Activated CD4-positive, alpha-beta memory T cell treated with anti-CD3 and anti-CD28 coated beads, Interleukin-2, amount 10 ng/mL, durations not matched to agents 7 days and 5 days (primary cell): ENCODE data around the gene BRMS1. TPM values are rescaled to one million over a fixed set of nuclear protein-coding genes. Genes with fewer than 3 reads are reported as not detected.

Experiments
- CTCF ChIA-PET: fragments of 350-600 bp; sonication (Branson Sonifier 250); formaldehyde crosslinking; loops from one replicate; lab custom pipeline; 2021; ENCODE audit warnings: antibody characterized with exemption, inconsistent platforms; lab: Charles Lee
- POLR2A ChIA-PET: fragments of 350-600 bp; sonication (Branson Sonifier 250); formaldehyde crosslinking; loops from one replicate; lab custom pipeline; 2021; ENCODE audit warnings: antibody characterized with exemption; lab: Charles Lee
- DNase-seq: peaks from one replicate; pipeline ENCODE4 v3.0.0-alpha.2; 2020
- H3K27ac Mint-ChIP-seq: one replicate; pipeline ENCODE4 v1.8.0; 2021; ENCODE audit warnings: mild to moderate bottlenecking, mixed read lengths
- H3K27me3 Mint-ChIP-seq: one replicate; pipeline ENCODE4 v1.8.0; 2021; ENCODE audit warnings: mixed read lengths
- H3K36me3 Mint-ChIP-seq: one replicate; pipeline ENCODE4 v1.8.0; 2021; ENCODE audit warnings: low read depth, mixed read lengths
- H3K4me1 Mint-ChIP-seq: one replicate; pipeline ENCODE4 v1.8.0; 2021; ENCODE audit warnings: mixed read lengths
- H3K4me3 Mint-ChIP-seq: one replicate; pipeline ENCODE4 v1.8.0; 2021; ENCODE audit warnings: mild to moderate bottlenecking, mixed read lengths
- H3K9me3 Mint-ChIP-seq: one replicate; pipeline ENCODE4 v1.8.0; 2021; ENCODE audit warnings: mixed read lengths
- total RNA-seq, 2 experiments: library from RNA; stranded (reverse); gene quantifications; one replicate each; pipeline ENCODE4 v1.2.3, GENCODE V29; 2021

The BRMS1 gene
- total RNA-seq, 2 experiments from 2014 or later, result 39.7 to 40.4 TPM

DNA sequence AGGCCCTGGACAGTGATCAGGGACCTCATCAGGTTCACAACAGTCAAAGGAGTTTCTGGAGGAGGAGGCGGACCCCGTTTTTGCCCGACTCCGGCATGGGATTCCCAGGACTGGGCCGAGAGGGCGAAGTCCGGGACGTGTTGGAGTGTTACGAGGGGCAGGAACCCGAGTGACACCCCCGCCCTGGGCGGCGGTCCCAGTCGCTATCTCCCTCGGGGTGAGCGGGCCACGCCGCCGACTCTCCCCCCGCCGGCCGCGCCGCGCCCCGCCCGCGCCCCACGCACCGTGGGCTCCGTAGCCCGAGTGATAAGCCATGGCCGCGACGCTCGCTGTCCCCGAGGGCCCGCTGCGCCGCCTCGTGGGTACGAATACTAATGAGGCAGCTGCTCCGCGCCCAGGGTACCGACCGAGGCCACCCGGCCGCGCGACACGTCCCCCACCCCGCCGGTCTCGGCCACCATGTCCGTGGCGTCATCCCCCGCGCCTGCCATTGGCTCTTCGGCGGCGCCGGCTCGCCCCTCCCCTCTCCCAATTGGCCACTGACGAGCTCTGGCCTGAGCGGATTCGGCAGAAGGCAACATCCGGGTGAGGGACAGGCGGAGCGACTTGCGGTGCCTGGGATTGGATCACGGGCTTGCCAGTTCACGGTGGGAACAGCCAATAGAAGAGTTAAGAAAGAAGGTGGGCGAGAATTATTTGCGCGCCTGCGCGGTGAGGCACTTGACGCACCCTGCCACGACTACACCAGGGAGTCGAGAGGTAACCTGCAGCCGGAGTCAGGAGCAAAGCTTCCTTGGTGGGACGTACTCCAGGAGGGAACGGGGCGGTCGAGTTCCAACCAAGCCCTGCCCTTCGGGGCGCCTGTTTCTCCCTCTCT, 56.0 kb downstream of the BRMS1 start, which contains the start of gene YIF1A:
TSS of gene YIF1A (minus strand) at position 473 of the 877 bp plus-strand sequence. CDS start at position 315, 158 bp downstream.
- POLR2A ChIA-PET, result interaction anchor here (0.6 to 4.4 kb wide), 18 partner anchors 9 to 576 kb away, joined by 3 to 28 read pairs (median 4); partner anchors contain the start of genes BRMS1, CNIH2, RAB1B and RBM4
- CTCF ChIA-PET, result interaction anchor here (0.7 to 3.8 kb wide), 10 partner anchors 8 to 349 kb away, joined by 3 to 33 read pairs (median 4); partner anchors contain the start of genes MRPL11 and RBM4
- peak within 1 kb of the TSS; percentile 92 for H3K4me3 Mint-ChIP-seq
- H3K27ac Mint-ChIP-seq, result peak within 1 kb of the TSS; percentile 83
- H3K4me1 Mint-ChIP-seq, result peaks cover 42% of the 10 kb centered on the region
- H3K27me3 Mint-ChIP-seq, result peaks cover 27% of the 10 kb centered on the region
- H3K9me3 Mint-ChIP-seq, result no peaks in the 10 kb centered on the region
- DNase-seq, result peak; percentile 99
- H3K36me3 Mint-ChIP-seq, result no peaks in the 10 kb centered on the region

DNA sequence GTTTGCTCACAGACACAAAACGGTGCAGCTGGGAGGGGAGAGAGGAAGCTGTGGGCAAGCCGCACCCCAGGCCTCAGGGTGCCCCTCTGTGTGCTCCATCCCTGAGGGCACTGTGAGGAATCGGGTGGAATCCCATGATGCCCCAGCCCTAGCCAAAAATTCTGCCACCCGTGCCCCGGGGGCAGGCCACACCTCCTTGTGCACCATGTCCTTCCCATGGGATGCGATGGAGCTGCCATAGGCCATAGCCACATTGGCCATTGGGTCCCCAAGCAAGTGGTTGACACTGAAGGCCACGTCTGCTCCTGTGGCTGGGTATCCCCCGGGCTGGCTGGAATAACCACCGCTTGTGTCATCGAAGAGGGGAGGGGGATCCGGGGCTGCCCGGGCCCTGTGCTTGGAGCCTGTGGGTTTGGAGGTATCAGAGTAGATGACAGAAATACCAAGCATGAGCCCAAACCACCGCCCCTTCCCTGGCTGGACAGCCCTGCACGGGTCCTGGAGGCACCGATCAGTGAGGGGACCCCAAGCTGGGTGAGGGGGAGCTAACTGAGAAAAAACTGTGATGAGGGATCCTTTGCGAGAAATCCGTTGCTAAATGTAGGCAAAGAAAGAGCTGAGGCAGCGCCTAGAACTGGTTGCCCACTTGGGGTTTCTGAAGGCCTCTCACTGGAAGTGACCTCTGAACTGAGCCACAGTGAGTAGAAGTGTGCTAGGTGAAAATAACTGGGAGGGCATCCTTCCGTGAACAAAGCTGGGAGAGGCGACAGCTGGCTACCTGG, 56.8 kb downstream of the BRMS1 start:
- DNase-seq, result no peak
- Mint-ChIP-seq H3K4me1 (peaks cover 45% of the 10 kb centered on the region), H3K9me3 (no peaks in the 10 kb centered on the region), H3K27ac (peak overlapping the region; percentile 83), H3K36me3 (no peaks in the 10 kb centered on the region), H3K4me3 (peak overlapping the region; percentile 92), H3K27me3 (peaks cover 22% of the 10 kb centered on the region)
- CTCF ChIA-PET, result interaction anchor here (0.7 to 3.8 kb wide), 5 partner anchors 21 to 151 kb away, joined by 3 to 33 read pairs (median 6); partner anchors contain the start of gene MRPL11
- POLR2A ChIA-PET, result interaction anchor here (1.2 to 4.4 kb wide), 10 partner anchors 8 to 351 kb away, joined by 3 to 28 read pairs (median 7); partner anchors contain the start of genes BRMS1, CNIH2, RAB1B and RBM4

Other genes starting within 250 kb of the BRMS1 start
- gene KLC2, start 87.4 kb downstream of the BRMS1 start, total RNA-seq, result 10 to 100 TPM; 32.8 to 33.9 TPM
- 100 to 1,000 TPM; 146 to 150 TPM for gene RAB1B, start 76.5 kb downstream of the BRMS1 start, total RNA-seq
- 1 to 10 TPM; 1.9 to 2.1 TPM for gene CNIH2, start 66.9 kb downstream of the BRMS1 start, total RNA-seq
- 10 to 100 TPM; 49.5 to 52.5 TPM for gene YIF1A, start 56.0 kb downstream of the BRMS1 start, total RNA-seq
- not detected for gene TMEM151A, start 53.2 kb downstream of the BRMS1 start, total RNA-seq
- not detected for gene CD248, start 28.1 kb downstream of the BRMS1 start, total RNA-seq
- gene RIN1, start 8.7 kb downstream of the BRMS1 start, total RNA-seq, result under 1 TPM; 0.43 to 0.73 TPM
- gene B4GAT1, start 2.5 kb upstream of the BRMS1 start, total RNA-seq, result 1 to 10 TPM; 8.4 to 8.7 TPM
- 1 to 10 TPM; 8.4 to 9.0 TPM for gene SLC29A2, start 26.7 kb upstream of the BRMS1 start, total RNA-seq
- gene NPAS4, start 75.9 kb upstream of the BRMS1 start, total RNA-seq, result under 1 TPM in 1 of 2 experiments, not detected in 1; 0.20 TPM
- gene MRPL11, start 93.7 kb upstream of the BRMS1 start, total RNA-seq, result 10 to 100 TPM; 44.2 to 55.3 TPM
- gene PELI3, start 121.8 kb upstream of the BRMS1 start, total RNA-seq, result 1 to 10 TPM; 6.8 to 7.5 TPM
- 10 to 100 TPM; 59.3 to 60.6 TPM for gene DPP3, start 135.3 kb upstream of the BRMS1 start, total RNA-seq
- gene BBS1, start 165.5 kb upstream of the BRMS1 start, total RNA-seq, result 10 to 100 TPM; 16.8 to 16.9 TPM
- gene ZDHHC24, start 200.9 kb upstream of the BRMS1 start, total RNA-seq, result 10 to 100 TPM; 25.9 to 26.0 TPM
- under 1 TPM; 0.30 to 0.35 TPM for gene ACTN3, start 201.8 kb upstream of the BRMS1 start, total RNA-seq
- gene CTSF, start 223.5 kb upstream of the BRMS1 start, total RNA-seq, result 1 to 10 TPM; 3.7 to 4.3 TPM
- not detected for gene CCDC87, start 248.0 kb upstream of the BRMS1 start, total RNA-seq
- 10 to 100 TPM; 32.8 to 33.2 TPM for gene CCS, start 248.1 kb upstream of the BRMS1 start, total RNA-seq